Measurements from ENCODE around the gene IFNA14.

GRCh38 chr9:21286099-21286498 is 46.3 kb upstream of the IFNA14 start:
- TF ChIP-seq, protein P1, sequence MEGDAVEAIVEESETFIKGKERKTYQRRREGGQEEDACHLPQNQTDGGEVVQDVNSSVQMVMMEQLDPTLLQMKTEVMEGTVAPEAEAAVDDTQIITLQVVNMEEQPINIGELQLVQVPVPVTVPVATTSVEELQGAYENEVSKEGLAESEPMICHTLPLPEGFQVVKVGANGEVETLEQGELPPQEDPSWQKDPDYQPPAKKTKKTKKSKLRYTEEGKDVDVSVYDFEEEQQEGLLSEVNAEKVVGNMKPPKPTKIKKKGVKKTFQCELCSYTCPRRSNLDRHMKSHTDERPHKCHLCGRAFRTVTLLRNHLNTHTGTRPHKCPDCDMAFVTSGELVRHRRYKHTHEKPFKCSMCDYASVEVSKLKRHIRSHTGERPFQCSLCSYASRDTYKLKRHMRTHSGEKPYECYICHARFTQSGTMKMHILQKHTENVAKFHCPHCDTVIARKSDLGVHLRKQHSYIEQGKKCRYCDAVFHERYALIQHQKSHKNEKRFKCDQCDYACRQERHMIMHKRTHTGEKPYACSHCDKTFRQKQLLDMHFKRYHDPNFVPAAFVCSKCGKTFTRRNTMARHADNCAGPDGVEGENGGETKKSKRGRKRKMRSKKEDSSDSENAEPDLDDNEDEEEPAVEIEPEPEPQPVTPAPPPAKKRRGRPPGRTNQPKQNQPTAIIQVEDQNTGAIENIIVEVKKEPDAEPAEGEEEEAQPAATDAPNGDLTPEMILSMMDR (conservative IDR thresholded peaks at IDR 0.05), result no peak
- no peak for TF ChIP-seq EZH2 (IDR thresholded peaks at IDR 0.05; ENCODE audit: low read depth)

Measured in PC-9 (cell line).